NCI-H1694 (cell line): ENCODE results near the gene FNIP1.
"Not testable (repeated sequence)": the region's sequence is repeated elsewhere in the genome, so short reads cannot be mapped to it uniquely, and the experiment has no call there.

Source experiments
- DNase-seq: peaks from one replicate; lab custom pipeline; 2025; lab: John Stamatoyannopoulos, UW

Gene FNIP1

DNA sequence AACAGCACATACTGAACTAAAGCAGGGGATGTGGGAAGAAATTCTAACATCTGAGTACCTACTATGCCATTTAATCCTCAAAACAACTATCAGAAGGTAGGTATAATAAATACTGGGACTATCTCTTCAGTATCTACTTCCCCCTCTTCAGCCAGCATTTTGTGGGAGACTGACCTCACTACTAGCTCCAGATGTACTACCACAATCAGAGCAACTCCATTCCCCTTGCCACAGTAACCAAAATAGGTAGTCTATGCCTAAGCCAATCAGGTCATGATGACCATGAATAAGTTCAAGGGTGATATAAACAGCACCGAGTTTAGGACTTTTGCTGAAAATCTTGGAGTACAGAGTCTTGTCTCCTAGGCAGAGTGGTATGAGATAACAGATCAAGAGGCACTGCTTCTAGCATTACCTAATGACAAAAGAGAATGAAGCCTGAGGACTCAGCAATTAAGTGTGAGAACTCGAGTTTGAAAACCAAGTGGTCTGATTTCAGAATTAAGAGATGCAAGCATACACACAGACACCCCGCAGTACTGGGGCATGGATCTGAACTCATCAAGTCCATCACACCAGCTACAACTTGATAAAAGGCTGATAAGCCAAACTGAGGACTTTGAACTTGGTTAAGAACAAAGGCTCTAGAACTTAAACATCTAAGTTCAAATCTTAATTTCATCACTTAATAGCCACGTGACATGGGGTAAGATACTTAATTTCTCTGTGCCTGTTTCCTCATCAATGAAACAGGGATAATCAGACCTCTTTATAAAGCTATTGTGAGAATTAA lies 9.7 kb downstream of the FNIP1 start:
- no peak for DNase-seq

DNA sequence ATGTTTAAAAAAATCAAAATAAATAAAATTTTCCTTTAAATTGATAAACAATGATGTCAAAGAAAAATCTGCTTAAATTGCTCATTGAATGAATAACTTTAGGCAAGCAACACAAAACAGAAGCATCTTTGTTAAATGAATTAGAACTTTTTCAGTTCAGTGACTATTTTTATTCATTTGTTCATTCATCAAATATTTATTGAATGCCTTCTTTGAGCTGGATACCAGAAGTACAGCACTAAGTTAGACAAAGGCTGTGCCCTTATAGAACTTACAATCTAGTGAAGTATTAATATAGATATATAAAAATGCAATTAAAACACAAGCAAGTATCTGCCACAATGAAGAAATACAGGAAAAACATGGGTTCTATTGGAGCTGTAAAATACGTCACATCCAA lies 10.8 kb downstream of the FNIP1 start:
- DNase-seq: no peak

DNA sequence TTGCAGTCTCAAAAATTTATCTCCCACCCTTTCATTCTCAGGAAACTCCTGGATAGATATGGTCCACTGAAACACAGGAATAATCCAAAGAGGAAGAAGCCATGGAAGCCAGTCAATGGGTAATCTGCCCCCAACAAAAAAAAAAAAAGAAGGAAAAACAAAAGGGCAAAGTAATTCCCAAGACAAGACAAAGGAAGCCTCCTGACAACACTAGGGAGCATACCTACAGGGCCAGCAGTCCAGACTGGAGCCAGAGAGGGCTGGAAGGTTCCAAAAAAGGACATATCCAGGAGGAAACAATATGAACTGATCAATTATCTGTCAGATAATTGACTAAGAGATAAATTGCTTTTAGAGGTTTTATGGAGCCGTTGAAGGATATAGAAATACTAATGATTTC lies 12.9 kb downstream of the FNIP1 start:
- no peak for DNase-seq

DNA sequence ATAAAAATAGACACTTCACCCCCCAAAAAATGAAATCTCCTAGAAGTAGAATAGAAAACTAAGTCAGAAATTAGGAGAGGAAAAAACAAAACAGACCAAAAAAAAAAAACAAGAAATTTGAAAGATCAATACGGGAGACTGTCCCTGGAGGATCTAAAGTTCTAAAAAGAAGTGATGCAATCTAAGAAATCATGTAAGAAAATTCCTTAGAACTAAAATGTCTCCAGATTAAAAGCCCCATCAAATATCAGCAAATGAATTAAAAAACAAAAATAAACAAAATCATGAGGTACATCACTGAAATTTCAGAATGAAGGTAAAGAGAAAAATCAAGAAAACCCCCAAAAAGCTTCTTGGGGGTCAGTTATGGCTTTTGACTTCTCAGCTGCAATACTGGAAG lies 13.5 kb downstream of the FNIP1 start:
- no peak for DNase-seq

DNA sequence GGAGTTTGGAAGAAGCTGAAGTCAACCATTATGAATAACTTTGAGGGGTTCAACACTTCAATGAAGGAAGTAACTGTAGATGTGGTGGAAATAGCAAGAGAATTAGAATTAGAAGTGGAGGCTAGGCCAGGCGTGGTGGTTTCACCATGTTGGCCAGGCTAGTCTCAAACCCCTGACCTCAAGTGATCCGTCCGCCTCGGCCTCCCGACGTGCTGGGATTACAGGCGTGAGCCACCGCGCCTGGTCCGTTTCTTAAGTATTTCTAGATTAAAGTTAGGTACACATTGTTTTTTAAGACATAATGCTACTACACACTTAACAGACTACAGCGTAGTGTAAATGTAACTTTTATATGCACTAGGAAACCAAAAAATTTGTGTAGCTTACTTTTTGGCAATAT lies 14.1 kb downstream of the FNIP1 start:
- DNase-seq: no peak

DNA sequence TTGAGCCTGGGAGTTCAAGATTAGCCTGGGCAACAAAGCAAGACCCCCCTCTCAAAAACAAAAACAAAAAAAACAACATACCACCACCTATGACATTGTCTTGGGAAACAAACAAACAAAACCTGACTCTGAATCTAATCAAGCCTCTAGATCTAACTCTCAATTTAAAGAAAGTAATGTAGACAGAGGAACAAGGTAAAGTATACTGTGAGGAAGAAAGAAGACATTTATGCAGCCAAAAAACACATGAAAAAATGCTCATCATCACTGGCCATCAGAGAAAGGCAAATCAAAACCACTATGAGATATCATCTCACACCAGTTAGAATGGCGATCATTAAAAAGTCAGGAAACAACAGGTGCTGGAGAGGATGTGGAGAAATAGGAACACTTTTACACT lies 18.7 kb downstream of the FNIP1 start:
- DNase-seq: not testable (repeated sequence)

DNA sequence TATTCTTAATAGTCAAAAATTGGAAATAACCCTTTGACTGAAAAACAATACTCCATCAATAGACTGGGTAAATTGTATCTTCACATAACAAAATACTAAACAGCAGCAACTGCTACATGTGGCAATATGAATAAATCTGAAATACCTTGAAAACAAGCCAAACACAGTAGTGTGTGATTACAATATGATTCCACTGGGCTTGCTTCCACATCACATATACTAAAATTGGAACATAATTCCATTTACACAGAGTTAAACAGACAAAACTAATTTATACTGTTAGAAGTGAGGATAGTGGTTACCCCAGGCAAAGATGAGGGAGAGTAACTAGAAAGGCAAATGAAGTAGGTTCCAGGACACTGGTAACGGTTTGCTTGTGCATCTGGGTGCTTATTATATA lies 20.4 kb downstream of the FNIP1 start:
- no peak for DNase-seq

DNA sequence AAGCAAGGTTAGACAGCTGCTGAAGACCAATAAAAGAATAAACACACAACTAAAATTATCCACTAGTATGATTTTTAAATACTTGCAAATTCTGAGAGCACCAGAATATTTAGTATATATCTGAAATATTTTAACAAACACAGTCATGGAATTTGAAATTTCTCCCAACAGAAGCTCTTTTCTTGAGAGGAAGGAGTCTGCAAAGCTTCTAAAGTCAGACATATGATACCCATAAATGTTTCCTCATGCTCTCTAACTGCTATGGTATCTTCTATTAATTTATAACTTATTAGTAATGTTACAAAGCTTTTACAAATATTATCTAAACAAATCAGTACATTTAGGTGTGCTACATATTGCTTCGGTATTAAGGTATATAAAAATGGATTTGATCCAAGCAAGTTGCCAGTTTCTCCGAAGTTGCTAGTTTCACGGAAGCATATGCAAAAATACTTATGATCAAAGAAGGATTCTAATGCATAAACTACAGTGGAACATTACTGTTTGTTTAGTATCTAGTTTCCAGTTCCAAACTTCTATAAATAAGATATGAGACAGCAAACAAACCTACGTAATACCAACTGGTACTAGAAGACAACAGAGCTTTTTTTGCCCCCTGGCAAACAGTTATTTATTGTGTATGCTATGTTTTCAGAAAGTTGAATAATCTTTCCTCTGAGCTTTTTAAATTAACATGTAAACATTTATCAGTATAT lies 22.0 kb downstream of the FNIP1 start:
- DNase-seq: no peak

DNA sequence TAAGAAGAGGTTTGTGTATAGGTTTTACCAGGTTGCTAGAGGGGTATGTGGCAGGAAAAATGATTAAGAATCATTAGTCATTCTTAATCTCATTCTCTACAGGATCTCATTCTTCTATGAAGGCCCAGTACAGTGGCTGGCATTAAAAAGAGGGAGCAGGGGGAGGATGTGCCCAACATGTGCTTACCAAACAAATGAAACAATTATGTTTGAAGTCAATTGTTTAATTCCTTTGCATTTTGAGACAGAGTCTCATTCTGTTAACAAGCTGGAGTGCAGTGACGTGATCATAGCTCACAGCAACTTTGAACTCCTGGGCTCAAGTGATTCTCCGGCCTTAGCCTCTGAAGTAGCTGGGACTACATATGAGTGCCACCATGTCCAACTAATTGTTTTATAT lies 23.0 kb downstream of the FNIP1 start:
- no peak for DNase-seq

DNA sequence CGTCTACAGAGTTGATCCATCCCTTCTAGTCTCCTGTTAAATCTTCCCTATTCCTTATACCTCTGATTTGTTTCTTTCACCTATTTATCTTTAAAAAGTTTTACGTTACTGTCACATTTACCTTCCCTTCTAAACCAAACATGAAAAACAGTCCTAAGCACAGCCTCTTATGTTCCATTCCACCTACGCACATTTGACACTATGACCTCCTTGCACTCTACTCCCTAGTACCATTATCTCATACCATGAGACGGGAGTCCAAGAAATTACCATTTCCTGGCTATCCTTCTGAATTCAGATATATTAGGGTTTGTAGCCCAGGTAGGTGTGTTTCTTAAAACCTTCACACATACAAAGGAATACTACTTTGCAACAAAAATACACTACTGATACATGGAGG lies 25.1 kb downstream of the FNIP1 start:
- no peak for DNase-seq

DNA sequence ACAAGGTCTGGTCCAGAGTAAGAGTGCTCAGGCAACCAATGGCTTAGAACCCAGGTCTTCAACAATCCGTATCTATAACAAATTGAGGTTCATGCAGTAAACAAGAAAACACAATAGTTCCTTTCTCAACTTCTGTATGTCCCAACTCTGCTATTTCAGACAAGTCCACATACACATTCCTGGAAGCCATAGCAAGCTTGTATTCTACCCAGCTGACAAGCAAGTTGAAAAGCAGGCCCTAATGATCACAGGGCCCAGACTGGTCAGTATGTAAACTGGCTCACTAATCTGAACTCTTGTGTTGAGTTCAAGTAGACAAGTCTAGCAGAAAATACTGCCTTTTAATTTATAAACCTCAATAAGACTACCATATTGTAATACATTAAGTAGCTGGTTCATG lies 26.9 kb downstream of the FNIP1 start:
- DNase-seq: no peak

DNA sequence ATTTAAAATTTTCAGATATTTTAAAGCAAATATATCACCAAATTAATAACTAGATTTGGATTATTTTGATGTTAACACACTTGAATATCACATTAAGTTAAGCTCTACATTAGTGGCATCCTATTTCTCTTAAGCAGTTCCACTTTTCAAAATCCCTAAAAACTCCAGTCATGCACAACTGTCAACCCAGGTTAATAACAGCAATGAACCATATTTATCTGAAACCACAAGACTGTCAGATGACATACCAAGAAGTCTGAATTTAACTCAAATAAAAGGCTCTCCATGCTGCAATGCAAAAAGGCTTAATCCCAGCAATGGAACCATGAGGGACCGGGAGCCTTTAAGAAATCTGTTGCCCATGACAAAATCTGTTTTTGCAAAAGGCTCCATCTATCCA lies 27.5 kb downstream of the FNIP1 start:
- no peak for DNase-seq

DNA sequence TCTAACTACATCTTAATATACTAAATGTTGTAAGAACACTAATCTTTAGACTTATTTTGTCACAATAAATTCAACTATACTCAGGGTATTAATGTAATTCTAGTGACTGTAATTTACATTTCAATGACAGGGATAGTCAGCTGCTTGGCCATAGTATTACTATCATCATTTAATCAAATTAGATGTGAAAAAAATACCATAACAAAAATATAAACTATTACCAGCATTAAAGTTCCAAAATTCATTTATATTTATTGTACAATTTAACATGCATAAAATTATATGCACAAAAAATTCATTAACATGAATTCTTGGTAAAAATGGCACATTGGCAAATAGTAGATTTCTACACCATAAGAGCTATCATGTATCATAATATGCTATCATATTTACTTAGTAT lies 28.9 kb downstream of the FNIP1 start:
- no peak for DNase-seq

DNA sequence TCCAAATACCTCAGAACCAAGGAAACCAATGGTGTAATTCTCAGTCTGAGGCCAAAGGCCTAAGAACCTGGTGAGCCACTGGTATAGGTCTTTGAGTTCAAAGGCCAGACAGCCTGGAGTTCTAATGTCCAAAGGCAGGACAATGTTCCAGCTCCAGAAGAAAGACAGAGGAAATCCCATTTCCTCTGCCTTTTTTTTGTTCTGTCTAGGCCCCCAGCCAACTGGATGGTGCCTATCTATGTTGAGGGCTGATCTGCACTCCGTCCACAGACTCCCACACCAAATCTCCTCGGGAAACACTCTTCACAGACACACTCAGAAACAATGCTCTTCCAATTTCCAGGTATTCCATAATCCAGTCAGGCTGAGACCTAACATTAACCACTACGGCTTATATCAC lies 30.1 kb downstream of the FNIP1 start:
- DNase-seq: no peak

DNA sequence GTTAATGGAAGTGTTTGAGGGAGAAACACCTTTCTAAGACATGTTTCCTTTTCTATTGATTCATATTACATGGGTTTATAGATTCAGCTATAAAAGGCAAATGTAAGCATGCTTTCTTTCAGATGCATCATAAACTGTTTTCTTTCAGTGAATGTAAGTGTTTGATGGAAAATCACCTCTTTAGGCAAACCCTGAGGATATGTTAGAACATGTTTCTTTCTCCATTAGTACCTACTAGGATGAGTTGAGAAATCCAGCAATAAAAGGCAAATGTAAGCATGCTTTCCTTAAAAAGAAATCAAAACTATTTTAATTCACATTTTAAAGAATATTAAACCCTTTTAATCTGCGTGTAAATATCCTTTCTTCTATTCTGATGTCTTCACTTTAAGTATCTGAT lies 31.6 kb downstream of the FNIP1 start:
- DNase-seq: no peak

DNA sequence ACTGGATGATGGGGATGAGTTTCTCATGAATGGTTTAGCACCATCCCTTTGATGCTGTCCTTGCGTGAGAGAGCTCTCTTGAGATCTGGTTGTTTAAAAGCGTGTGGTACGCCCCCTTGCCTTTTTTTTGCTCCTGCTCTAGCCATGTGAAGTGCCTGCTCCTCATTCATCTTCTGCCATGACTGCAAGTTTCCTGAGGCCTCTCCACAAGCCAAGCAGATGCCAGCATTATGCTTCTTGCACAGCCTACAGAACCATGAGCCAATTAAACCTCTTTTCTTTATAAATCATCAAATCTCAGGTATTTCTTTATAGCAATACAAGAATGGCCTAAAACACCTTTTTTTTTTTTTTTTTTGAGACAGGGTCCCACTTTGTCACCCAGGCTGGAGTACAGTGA lies 32.8 kb downstream of the FNIP1 start:
- DNase-seq: no peak

DNA sequence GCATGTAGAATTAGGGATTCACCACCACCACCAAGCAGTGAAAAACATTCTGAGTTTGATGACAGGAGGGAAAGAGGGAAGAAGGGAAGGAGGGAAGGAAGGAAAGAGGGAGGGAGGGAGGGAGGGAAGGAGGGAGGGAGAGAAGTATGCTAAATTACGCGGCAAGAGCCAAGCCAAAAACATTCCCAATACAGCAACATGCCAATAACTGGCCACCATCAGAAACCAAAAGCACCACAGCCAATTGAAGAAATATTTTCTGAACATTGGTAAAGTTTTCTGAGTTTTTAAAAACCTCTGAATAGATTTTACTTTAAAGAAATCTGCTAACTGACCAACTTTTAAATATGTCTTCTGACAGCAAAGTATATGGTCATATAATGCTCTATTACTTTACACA lies 36.0 kb downstream of the FNIP1 start:
- no peak for DNase-seq

DNA sequence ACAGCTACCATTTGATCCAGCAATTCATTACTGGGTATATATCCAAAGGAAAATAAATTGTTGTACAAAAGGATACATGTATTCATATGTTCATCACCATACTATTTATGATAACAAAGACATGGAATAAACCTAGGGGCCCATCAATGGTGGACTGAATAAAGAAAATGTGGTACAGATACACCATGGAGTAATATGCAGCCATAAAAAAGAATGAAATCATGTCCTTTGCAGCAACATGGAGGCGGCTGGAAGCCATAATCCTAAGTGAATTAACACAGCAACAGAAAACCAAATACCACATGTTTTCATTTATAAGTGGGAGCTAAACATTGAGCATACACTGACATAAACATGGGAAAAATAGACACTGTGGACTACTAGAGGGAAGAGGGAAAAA lies 37.1 kb downstream of the FNIP1 start:
- DNase-seq: no peak

DNA sequence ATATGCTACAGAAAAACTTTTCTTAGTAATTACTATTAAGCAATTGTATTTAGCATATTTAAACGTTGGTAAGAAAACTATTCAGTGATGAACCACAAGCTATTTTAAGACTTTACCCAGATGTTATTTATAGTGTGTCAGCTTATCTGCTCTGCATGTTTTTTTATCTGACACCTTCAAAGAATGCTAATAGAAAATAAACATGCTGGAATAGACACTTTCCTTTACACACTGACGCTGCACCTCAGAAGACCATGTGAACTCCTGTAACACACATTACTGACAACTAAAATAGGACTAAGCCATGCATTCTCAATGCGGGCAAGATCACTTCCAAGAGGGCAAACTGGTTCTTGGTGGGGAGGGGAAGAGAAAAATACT lies 38.3 kb downstream of the FNIP1 start:
- no peak for DNase-seq

DNA sequence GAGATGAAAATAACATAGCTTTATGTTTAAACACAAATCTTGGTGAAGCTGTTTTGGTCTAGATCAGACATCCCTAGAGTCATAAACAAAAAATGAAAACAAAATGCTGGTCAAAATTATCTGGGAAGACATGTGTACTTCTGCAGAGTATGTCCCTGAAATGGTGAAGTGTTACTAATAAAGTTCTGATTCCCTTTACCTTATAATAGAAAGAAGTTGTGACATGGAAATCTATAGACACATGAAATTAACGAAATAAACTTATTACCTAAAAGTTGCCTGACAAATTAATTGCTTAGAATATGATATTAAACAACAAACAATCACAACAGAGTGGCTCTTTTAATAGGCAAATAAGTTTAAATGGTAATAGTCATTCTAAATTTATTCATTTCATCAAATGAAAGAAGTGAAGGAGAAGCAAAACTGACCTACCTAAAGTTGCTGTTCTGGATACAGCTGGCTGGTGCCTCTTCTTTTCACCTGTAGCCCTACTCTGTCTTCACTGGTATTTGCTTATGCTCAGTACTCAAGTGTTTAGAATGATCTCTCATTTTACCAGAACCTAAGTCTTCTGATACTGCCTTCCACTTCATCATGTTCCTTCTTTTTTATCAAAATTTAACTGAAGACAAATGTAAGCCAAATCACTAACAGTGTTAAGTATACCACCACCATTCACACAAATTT lies 38.8 kb downstream of the FNIP1 start:
- DNase-seq: no peak

DNA sequence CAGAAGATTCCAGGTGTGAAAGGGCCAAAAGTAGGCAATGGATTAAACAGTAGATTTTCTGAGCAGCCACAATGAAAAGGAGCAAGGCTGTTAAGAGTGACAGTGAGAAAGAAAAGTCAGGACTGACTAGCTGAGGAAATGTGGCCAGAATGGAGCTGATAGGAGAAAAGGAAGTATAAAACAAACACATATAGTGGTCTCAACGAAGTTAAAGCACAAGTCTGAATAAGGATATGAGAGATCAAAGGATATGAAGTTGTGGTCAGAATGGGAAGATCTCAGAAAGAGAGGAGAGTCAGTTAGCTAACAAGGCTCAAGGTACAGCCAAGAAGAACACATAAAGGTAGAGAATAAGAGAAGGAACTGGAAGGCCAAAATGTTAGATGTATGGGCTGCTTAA lies 39.9 kb downstream of the FNIP1 start:
- no peak for DNase-seq

DNA sequence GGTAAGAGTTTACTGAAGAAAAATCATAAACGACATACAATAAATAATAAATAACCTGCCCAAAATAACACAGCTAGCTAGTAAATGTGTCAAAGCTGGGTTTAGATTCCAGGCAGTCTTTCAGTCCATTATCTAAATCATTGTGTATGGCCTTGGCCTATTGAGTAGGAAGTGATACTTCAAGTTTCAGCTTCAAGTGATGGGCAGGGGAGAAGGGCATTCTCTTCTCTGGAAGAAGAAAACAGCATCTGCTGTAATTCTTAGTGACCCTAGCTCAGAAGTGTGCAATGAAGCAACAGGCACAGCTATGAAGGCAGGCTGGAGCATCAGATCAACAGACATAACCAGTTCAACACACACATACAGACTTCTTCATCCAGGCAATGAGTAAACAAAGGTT lies 42.5 kb downstream of the FNIP1 start:
- no peak for DNase-seq

DNA sequence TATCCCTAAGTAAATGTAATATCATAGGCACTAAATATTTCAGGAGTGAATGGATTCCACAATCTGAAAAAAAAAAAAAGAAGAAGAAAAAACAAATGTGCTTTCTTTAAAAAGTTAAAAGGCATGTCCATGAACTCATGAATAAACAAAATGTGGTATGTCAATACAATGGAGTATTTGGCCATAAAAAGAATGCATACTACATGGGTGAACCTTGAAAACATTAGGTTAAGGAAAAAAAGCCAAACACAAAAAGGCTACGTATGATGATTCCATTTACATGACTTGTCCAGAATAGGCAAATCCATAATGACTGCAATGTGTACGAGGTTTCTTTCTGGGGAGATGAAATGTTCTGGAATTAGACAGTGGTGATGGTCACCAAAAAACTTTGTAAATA lies 45.3 kb downstream of the FNIP1 start:
- DNase-seq: no peak
